ENCODE results near the gene C12orf76. TPM values are rescaled to one million over a fixed set of nuclear protein-coding genes. Genes with fewer than 3 reads are reported as not detected.
A peak's percentile ranks its signal among the peaks of the same experiment; 100 is the strongest.

C12orf76 gene, protein sequence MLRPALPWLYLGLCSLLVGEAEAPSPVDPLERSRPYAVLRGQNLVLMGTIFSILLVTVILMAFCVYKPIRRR
- total RNA-seq (2021) (17.6 to 18.6 TPM (median 18.3 TPM) in 3 replicates), Bru-seq, nascent RNA (percentile 57 among the genes with signal in this experiment)
- long read RNA-seq, experiment 1, transcript C12orf76-203 (2 exons, 1,755 nt): major isoform, 5 of 28 reads
- long read RNA-seq, experiment 1, partial matches to known transcripts: 19 of 28 reads
- long read RNA-seq, experiment 1, other reads (novel, unspliced or antisense): 2 of 28 reads
- long read RNA-seq, experiment 2, transcript C12orf76-203 (2 exons, 1,755 nt): major isoform, 5 of 28 reads
- long read RNA-seq, experiment 2, partial matches to known transcripts: 15 of 28 reads
- long read RNA-seq, experiment 2, other reads (novel, unspliced or antisense): 8 of 28 reads
- long read RNA-seq, experiment 3, transcript C12orf76-203 (2 exons, 1,755 nt): major isoform, 6 of 54 reads
- long read RNA-seq, experiment 3, transcript C12orf76-208 (3 exons, 496 nt): minor isoform, 5 of 54 reads
- long read RNA-seq, experiment 3, partial matches to known transcripts: 43 of 54 reads
- long read RNA-seq, experiment 3, other reads (novel, unspliced or antisense): 0 of 54 reads

DNA sequence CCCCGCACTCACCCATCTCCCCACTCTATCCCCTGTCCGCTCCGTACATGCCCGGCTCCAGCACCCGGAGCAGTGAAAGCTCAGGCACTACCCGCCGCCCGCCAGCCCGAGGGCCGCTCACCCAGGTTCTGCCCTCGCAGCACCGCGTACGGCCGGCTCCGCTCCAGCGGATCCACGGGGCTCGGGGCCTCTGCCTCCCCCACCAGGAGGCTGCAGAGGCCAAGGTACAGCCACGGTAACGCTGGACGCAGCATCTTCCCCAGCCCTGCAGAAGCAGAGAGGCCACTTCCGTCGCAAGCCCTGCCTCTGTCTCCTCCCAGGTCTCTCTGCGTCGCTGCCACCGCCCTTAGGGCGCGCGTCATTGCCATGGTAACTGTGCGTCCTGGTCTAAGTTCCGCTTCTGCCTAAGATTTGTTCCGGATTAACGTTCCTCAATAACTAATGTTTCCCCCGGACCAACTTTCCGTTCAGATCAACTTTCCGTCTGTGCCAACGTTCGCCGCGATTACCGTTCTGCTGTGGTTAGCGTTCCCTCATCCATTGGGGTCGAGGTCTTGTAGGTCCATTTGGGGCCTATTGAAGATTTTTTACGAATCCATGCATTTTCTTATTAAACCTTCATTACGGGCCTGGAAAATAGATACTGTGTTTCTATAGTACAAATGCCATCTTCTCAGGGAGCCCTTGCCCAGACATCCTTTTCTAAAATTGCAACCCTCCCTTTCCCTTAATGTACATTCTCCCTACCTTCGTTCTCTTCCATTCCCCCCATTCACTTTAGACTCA is at the start of gene C12orf76:
C12orf76 (minus strand) TSS at position 281 of the 786 bp plus-strand sequence; CDS start at position 254, 27 bp downstream.
- Mint-ChIP-seq H3K4me3 (peak within 1 kb of the TSS; percentile 90), H3K27me3 (ENCODE audit: low read depth) (no peaks in the 10 kb centered on the region), H3K36me3 (no peaks in the 10 kb centered on the region), H3K4me1 (peaks cover 15% of the 10 kb centered on the region), H3K9me3 (no peaks in the 10 kb centered on the region), H3K27ac (peak within 1 kb of the TSS; percentile 91)
- DNase-seq (ENCODE audit: low spot score): peak; percentile 88
- peak; percentile 100 for ATAC-seq
- ChIA-PET POLR2A (interaction anchor here (0.7 kb wide), 1 partner anchor 207 kb away, joined by 3 read pairs; no protein-coding TSS in a partner anchor), CTCF (no interaction called here)
- TF ChIP-seq GTF2I (CRISPR knock-in tag; conservative IDR thresholded peaks at IDR 0.05) (no peak), TP53 (CRISPR knock-in tag; IDR thresholded peaks at IDR 0.05) (no peak), RORB (CRISPR knock-in tag; IDR thresholded peaks at IDR 0.05) (no peak), NFYB (CRISPR knock-in tag; conservative IDR thresholded peaks at IDR 0.05; ENCODE audit: low read depth) (no peak), KAT7 (CRISPR knock-in tag; IDR thresholded peaks at IDR 0.05; ENCODE audit: borderline replicate concordance) (0 out of 2 replicates have a peak, but pooled peaks have one; percentile 76), TEAD1 (CRISPR knock-in tag; IDR thresholded peaks at IDR 0.05) (peak; percentile 85; the same call in 1 of the 2 replicates), NR2C2 (CRISPR knock-in tag; IDR thresholded peaks at IDR 0.05) (peak; percentile 78), ZNF263 (CRISPR knock-in tag; IDR thresholded peaks at IDR 0.05; ENCODE audit: low read depth) (no peak), MXD4 (CRISPR knock-in tag; IDR thresholded peaks at IDR 0.05; ENCODE audit: borderline replicate concordance) (no peak), ZNF423 (CRISPR knock-in tag; IDR thresholded peaks at IDR 0.05) (no peak), ETV6 (CRISPR knock-in tag; IDR thresholded peaks at IDR 0.05) (no peak; the same call in none of the 2 replicates), ZNF396 (CRISPR knock-in tag; IDR thresholded peaks at IDR 0.05; ENCODE audit: borderline replicate concordance) (no peak), ELF4 (CRISPR knock-in tag; IDR thresholded peaks at IDR 0.05; ENCODE audit: low read depth) (no peak), JUN (CRISPR knock-in tag; IDR thresholded peaks at IDR 0.05) (no peak), SMAD4 (CRISPR knock-in tag; IDR thresholded peaks at IDR 0.05) (no peak), TCF7 (CRISPR knock-in tag; IDR thresholded peaks at IDR 0.05; ENCODE audit: low read depth) (no peak), JAZF1 (CRISPR knock-in tag; IDR thresholded peaks at IDR 0.05) (no peak), ZNF121 (CRISPR knock-in tag; IDR thresholded peaks at IDR 0.05) (no peak), TEAD4 (CRISPR knock-in tag; IDR thresholded peaks at IDR 0.05) (no peak)
- TF ChIP-seq, protein P1, sequence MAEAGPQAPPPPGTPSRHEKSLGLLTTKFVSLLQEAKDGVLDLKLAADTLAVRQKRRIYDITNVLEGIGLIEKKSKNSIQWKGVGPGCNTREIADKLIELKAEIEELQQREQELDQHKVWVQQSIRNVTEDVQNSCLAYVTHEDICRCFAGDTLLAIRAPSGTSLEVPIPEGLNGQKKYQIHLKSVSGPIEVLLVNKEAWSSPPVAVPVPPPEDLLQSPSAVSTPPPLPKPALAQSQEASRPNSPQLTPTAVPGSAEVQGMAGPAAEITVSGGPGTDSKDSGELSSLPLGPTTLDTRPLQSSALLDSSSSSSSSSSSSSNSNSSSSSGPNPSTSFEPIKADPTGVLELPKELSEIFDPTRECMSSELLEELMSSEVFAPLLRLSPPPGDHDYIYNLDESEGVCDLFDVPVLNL (CRISPR knock-in tag; IDR thresholded peaks at IDR 0.05; ENCODE audit: borderline replicate concordance, low read depth): no peak
- TF ChIP-seq, protein P2, sequence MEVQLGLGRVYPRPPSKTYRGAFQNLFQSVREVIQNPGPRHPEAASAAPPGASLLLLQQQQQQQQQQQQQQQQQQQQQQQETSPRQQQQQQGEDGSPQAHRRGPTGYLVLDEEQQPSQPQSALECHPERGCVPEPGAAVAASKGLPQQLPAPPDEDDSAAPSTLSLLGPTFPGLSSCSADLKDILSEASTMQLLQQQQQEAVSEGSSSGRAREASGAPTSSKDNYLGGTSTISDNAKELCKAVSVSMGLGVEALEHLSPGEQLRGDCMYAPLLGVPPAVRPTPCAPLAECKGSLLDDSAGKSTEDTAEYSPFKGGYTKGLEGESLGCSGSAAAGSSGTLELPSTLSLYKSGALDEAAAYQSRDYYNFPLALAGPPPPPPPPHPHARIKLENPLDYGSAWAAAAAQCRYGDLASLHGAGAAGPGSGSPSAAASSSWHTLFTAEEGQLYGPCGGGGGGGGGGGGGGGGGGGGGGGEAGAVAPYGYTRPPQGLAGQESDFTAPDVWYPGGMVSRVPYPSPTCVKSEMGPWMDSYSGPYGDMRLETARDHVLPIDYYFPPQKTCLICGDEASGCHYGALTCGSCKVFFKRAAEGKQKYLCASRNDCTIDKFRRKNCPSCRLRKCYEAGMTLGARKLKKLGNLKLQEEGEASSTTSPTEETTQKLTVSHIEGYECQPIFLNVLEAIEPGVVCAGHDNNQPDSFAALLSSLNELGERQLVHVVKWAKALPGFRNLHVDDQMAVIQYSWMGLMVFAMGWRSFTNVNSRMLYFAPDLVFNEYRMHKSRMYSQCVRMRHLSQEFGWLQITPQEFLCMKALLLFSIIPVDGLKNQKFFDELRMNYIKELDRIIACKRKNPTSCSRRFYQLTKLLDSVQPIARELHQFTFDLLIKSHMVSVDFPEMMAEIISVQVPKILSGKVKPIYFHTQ (CRISPR knock-in tag; IDR thresholded peaks at IDR 0.05): no peak
- TF ChIP-seq, protein P3, sequence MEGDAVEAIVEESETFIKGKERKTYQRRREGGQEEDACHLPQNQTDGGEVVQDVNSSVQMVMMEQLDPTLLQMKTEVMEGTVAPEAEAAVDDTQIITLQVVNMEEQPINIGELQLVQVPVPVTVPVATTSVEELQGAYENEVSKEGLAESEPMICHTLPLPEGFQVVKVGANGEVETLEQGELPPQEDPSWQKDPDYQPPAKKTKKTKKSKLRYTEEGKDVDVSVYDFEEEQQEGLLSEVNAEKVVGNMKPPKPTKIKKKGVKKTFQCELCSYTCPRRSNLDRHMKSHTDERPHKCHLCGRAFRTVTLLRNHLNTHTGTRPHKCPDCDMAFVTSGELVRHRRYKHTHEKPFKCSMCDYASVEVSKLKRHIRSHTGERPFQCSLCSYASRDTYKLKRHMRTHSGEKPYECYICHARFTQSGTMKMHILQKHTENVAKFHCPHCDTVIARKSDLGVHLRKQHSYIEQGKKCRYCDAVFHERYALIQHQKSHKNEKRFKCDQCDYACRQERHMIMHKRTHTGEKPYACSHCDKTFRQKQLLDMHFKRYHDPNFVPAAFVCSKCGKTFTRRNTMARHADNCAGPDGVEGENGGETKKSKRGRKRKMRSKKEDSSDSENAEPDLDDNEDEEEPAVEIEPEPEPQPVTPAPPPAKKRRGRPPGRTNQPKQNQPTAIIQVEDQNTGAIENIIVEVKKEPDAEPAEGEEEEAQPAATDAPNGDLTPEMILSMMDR (IDR thresholded peaks at IDR 0.05): no peak
- TF ChIP-seq, protein P4, sequence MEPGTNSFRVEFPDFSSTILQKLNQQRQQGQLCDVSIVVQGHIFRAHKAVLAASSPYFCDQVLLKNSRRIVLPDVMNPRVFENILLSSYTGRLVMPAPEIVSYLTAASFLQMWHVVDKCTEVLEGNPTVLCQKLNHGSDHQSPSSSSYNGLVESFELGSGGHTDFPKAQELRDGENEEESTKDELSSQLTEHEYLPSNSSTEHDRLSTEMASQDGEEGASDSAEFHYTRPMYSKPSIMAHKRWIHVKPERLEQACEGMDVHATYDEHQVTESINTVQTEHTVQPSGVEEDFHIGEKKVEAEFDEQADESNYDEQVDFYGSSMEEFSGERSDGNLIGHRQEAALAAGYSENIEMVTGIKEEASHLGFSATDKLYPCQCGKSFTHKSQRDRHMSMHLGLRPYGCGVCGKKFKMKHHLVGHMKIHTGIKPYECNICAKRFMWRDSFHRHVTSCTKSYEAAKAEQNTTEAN (CRISPR knock-in tag; IDR thresholded peaks at IDR 0.05): no peak
- TF ChIP-seq, protein P5, sequence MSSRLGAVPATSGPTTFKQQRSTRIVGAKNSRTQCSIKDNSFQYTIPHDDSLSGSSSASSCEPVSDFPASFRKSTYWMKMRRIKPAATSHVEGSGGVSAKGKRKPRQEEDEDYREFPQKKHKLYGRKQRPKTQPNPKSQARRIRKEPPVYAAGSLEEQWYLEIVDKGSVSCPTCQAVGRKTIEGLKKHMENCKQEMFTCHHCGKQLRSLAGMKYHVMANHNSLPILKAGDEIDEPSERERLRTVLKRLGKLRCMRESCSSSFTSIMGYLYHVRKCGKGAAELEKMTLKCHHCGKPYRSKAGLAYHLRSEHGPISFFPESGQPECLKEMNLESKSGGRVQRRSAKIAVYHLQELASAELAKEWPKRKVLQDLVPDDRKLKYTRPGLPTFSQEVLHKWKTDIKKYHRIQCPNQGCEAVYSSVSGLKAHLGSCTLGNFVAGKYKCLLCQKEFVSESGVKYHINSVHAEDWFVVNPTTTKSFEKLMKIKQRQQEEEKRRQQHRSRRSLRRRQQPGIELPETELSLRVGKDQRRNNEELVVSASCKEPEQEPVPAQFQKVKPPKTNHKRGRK (CRISPR knock-in tag; IDR thresholded peaks at IDR 0.05; ENCODE audit: borderline replicate concordance): no peak

Data from WTC11 (cell line).